MM.1S (cell line): ENCODE results near the gene PRKCE.

Source experiments
- CTCF ChIP-seq: fragments of 300-600 bp; sonication (generic); IDR thresholded peaks from 2 replicates; pipeline ENCODE4 v1.5.1; 2016; ENCODE audit warnings: antibody characterized with exemption, low read length, mixed read lengths
- EZH2 ChIP-seq: fragments of 300-600 bp; sonication (generic); optimal IDR thresholded peaks from 2 replicates; pipeline ENCODE3; 2017; ENCODE audit warnings: low read depth, mild to moderate bottlenecking, antibody characterized with exemption, low read length, mixed read lengths

GRCh38 chr2:46086578-46087070, 435.1 kb downstream of the PRKCE start:
- no peak for TF ChIP-seq CTCF
- TF ChIP-seq EZH2 = no peak
